ENCODE measurements around the gene SLC38A7.
"Not testable (repeated sequence)": the region's sequence is repeated elsewhere in the genome, so short reads cannot be mapped to it uniquely, and the experiment has no call there.

Gene SLC38A7

GRCh38 chr16:58678716-58679115, 5.9 kb downstream of the SLC38A7 start:
- DNase-seq = peak in 3 of 4 experiments; percentile 23 to 42 (median 24)

GRCh38 chr16:58678269-58678668, 6.3 kb downstream of the SLC38A7 start:
- DNase-seq = no peak

- DNase-seq = no peak
Measured at GRCh38 chr16:58670946-58671583, 13.5 kb downstream of the SLC38A7 start.

GRCh38 chr16:58670177-58670576, 14.4 kb downstream of the SLC38A7 start:
- no peak for DNase-seq

GRCh38 chr16:58665200-58665599, 19.4 kb downstream of the SLC38A7 start:
- no peak for DNase-seq

GRCh38 chr16:58661199-58661830, 23.3 kb downstream of the SLC38A7 start:
- peak; percentile 81 to 94 (median 88) for DNase-seq

GRCh38 chr16:58659911-58660310, 24.7 kb downstream of the SLC38A7 start:
- not testable (repeated sequence) for DNase-seq

DNA sequence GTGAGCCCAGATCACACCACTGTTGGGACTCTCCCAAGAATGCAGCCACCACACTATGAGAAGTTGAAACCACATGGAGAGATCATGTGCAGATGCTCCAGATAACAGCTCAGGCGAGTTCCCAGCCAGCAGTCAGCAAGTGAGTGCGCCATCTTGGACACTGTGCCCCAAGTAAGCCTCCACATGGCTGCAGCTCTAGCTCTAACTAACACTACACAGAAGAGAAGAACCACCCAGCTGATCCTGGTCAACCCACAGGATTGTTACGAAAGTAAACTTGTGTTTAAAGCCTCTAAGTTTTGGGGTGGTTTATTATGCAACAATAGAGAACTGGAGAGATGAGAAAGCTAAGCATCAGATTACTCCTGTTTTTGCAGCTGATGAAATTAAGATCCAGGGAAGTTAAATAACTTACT, 25.8 kb downstream of the SLC38A7 start:
- DNase-seq = peak in 3 of 4 experiments; percentile 46 to 51 (median 47)

DNA sequence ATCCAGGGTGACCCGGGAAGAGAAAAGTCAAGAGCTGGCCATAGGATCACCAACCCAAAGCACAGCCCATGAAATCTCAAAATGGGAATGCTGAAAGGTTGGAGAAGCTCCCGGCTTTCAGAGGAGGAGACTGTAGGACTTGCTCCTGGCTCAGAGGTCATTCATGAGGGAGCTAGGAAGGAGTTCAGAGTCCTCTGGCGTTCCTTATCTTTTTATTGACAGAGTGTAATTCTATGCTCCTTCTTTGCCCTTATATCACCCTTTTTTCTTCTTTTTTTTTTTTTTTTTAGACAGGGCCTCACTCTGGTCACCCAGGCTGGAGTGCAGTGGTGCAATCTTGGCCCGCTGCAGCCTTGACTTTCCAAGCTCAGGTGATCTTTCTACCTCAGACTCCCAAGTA, 27.7 kb downstream of the SLC38A7 start:
- DNase-seq = no peak

DNA sequence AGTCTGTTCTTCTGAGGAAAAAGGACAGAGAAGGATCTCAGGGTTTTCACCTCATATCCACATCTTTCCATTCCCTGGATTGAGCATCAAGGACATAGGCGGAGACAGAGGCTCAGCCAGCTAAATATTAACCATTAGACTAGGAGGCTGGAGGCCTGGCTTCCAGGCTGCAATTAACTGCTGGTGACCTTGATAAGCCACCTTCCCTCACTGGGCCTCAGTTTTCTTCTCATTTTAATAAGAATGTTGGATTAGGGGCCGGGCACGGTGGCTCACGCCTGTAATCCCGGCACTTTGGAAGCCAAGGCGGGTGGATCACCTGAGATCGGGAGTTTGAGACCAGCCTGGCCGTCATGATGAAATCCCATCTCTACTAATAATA, 29.4 kb downstream of the SLC38A7 start:
- no peak for DNase-seq

DNA sequence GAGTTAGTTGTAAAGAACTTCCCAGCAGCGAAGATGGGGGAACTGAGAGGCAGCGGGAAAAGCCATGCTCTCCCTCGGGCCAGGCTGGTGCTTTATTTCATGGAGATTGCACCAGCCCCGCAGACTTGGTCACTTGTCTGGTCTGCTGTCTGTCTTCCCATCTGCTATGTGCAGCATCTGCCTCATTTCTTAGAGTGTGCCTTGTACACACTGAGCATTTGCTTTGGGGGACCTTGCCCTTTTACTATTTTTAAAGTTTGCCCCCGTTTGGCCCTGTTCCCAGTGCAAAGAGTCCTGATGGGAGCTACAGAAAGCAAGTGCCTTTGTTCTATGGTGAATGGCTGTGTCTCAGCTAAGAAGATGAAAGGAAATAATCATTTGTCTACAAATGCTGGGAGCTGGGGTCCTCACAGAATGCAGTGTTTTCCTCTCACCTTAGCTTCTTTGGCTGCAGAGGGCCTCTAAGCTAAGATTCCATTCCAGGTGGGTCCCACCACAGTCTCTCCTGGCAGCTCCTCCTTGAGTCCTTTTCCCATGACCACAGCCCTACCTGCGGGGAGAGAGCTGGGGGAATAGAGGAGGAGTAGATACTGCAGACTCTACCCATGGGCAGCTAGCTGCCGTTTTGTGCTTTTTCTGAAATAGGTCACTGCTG, 29.9 kb downstream of the SLC38A7 start:
- DNase-seq = no peak

GRCh38 chr16:58652741-58653140, 31.8 kb downstream of the SLC38A7 start:
- DNase-seq = no peak

- no peak for DNase-seq
Measured at GRCh38 chr16:58651965-58652348, 32.6 kb downstream of the SLC38A7 start.

DNA sequence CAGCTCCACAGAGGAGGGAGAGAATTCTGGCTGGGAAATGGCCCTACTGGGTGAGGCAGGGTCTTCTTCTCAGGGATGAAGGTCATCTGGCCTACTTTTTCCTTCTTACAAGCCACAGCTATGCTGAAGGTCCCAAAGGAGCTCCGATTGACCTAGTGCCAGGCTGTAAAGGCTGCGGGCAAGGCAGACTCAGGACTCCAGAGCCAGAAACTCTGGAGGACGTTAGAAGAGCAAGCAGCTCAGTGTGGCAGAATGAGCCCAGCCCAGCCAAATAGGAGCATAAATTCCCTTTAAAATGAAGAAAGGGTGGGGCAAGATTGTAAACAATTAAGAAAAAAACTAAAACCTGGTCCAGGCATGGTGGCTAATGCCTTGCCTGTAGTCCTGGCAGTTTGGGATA, 34.9 kb downstream of the SLC38A7 start:
- DNase-seq = no peak

GRCh38 chr16:58647107-58647506, 37.5 kb downstream of the SLC38A7 start:
- no peak for DNase-seq

DNA sequence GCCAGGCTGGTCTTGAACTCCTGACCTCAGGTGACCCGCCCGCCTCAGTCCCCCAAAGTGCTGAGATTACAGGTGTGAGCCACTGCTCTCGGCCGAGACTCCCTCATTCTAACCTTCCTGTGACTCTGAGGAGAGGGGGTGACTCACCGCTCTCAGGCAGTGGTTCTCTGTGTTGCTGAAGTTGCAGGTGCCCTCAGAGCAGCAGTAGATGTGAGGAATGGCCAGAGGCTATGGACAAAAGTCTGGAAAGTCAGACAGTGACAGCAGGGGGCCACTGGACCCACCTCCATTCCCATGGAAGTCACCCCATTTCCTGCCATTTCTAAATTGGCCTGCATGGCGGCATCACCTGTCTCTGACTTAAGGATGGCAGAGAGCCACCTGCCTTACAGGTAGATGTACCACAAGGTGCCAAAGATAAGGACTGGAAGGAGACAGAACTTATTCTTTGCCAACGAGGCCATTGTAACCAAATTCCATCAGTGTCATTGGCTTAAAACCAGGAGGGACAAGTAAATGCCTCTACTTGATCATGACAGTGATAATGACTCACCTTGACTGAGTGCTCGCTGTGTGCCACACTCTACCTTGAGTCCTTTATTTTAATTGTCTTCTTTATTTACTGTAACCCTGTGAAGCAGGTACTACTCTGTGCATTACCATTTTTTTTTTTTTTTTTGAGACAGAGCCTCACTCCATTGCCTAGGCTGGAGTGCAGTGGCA, 39.6 kb downstream of the SLC38A7 start:
- no peak for DNase-seq

- no peak for DNase-seq
Measured at GRCh38 chr16:58644108-58644507, 40.5 kb downstream of the SLC38A7 start.

DNA sequence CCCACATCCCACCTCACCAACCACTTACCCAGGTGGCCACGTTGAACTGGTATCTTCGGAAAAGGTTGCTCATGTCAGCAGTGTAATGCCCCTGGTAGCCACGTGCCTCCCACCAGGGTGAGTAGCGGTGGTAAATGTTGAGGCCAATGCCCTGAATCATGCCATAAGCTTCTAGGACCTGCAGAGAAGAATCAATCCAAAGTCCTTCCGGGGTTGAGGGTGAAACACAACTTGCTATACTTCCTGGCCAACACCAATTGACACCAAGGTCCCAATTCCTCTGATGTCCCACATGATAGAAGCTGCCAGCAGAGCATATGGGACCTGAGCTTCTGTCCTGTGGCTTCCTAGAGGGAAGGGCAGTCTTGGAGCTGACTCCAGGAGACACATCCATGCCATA, 43.6 kb downstream of the SLC38A7 start:
- no peak for DNase-seq

GRCh38 chr16:58639836-58640235, 44.7 kb downstream of the SLC38A7 start:
- no peak for DNase-seq

DNA sequence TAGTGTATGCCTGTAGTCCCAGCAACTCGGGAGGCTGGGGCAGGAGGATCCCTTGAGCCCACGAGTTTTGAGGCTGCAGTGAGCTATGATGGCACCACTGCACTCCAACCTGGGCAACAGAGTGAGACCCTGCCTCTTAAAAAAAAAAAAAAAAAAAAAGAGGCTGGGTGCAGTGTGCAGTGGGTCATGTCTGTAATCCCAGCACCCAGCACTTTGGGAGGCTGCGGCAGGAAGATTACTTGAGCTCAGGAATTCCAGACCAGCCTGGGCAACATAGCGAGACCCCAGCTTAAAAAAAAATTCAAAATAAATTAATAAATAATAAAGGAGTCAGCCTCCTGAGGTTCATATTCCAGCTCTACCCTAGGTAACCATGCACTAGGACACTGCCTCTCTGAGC, 45.3 kb downstream of the SLC38A7 start:
- DNase-seq = no peak

DNA sequence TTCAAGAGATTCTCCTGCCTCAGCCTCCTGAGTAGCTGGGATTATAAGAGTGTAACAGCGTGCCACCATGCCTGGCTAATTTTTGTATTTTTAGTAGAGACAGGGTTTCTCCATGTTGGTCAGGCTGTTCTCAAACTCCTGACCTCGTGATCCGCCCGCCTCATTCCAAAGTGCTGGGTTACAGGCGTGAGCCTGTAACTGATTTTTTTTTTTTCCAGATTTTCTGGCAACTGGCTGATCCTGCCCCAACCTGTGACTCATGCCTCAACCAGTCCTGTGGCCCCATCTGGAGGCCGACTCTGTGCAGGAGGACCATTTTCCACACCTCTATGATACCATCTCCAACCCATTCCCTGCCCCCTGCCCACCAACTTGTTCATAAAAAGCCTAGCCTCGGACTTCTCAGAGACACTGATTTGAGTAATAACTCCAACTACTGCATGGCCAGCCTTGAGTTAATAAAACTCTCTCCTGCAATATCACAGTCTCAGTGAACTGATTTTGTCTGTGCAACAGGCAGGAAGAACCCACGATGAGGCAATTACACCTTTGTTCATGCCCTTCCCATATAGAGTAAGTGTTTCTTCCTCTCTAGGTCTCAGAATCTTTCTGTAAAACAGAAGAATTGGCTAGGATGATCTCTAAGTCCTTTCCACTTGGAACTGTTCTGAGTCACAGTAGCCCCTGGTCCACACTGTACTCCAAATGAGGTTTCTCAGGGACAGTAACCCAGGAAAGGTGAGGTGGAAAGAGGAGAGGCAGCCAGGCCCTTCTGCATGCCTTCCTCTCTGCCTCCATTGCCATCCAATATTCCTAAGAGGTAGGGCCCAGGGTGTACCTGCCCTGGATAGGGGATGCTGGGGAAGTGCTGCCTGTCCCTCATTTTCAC, 46.2 kb downstream of the SLC38A7 start:
- peak; percentile 38 to 79 (median 66) for DNase-seq

GRCh38 chr16:58637021-58637420, 47.5 kb downstream of the SLC38A7 start:
- not testable (repeated sequence) for DNase-seq

Data from suppressor macrophage (primary cell).